H1 (cell line): Measurements from ENCODE around the gene CAPZB. TPM values are rescaled to one million over a fixed set of nuclear protein-coding genes. Genes with fewer than 3 reads are reported as not detected.

Experiments
- ATF2 ChIP-seq: IDR thresholded peaks from 2 replicates; pipeline ENCODE4 v1.6.1; 2012; ENCODE audit warnings: low read length, inconsistent platforms
- polyA plus RNA-seq, 7 experiments: library from polyadenylated mRNA; depleted of rRNA in 3 of 7; stranded (reverse) in 5 of 7; unstranded in 2 of 7; fragments of >200 nt in 5 of 7; fragments of 200-250 nt in 2 of 7; gene quantifications; 1 replicate in 5 of 7; 2 replicates in 1 of 7; 4 replicates in 1 of 7; pipeline versions ENCODE4 v1.2.1 to v1.2.3, GENCODE V29; 2011 to 2013; ENCODE audit warnings: missing spikeins in 2 of 7, mixed read lengths in 2 of 7
- total RNA-seq: library from RNA; stranded (reverse); fragmentation: NEBNext Ultra II Directional; extraction: Animal tissue kit (Norgen Biotek cat#: 25700); gene quantifications from 2 replicates; pipeline ENCODE4 v1.2.1, GENCODE V29; 2021

Gene CAPZB
- total and polyA plus RNA-seq, 2 of the 8 experiments (the other 6 are each of a cell fraction or from before 2014, with no cell fraction given) = 162 to 371 TPM

GRCh38 chr1:19340387-19340937 lies 144.9 kb downstream of the CAPZB start (continued):
- TF ChIP-seq ATF2 = no peak
